Activated T-helper 1 cell treated with anti-CD3 and anti-CD28 coated beads, Interleukin-12 subunit alpha, Interleukin-12 subunit beta, Interleukin-2, Interleukin-4 antibody, amounts not matched to agents 30 ng/mL and 10 ng/mL and 1 ng/mL, durations not matched to agents 14 hours and 24 hours and 36 hours (primary cell): ENCODE results near the gene RYK. TPM values are rescaled to one million over a fixed set of nuclear protein-coding genes. Genes with fewer than 3 reads are reported as not detected.
A peak's percentile ranks its signal among the peaks of the same experiment; 100 is the strongest.
"Not testable (repeated sequence)": the region's sequence is repeated elsewhere in the genome, so short reads cannot be mapped to it uniquely, and the experiment has no call there.

Experiments
- DNase-seq: peaks from one replicate; pipeline ENCODE4 v3.0.0; 2021; ENCODE audit warnings: low spot score
- H3K27ac Mint-ChIP-seq: one replicate; pipeline ENCODE4 v1.8.0; 2021; ENCODE audit warnings: mild to moderate bottlenecking, mixed read lengths
- H3K27me3 Mint-ChIP-seq: one replicate; pipeline ENCODE4 v1.8.0; 2022; ENCODE audit warnings: mild to moderate bottlenecking, moderate library complexity, mixed read lengths; ENCODE audit not compliant: insufficient read depth
- H3K36me3 Mint-ChIP-seq: one replicate; pipeline ENCODE4 v1.8.0; 2021; ENCODE audit warnings: low read depth, mixed read lengths
- H3K4me1 Mint-ChIP-seq: one replicate; pipeline ENCODE4 v1.8.0; 2021; ENCODE audit warnings: low read depth, mixed read lengths
- H3K4me3 Mint-ChIP-seq: one replicate; pipeline ENCODE4 v1.8.0; 2021; ENCODE audit warnings: mild to moderate bottlenecking, moderate library complexity, mixed read lengths
- H3K9me3 Mint-ChIP-seq: one replicate; pipeline ENCODE4 v1.8.0; 2021; ENCODE audit warnings: mixed read lengths
- intact Hi-C: fragments of 100-400 bp; cut with micrococcal nuclease; formaldehyde crosslinking; loops from one replicate; pipeline ENCODE4 v1.15.1; 2024
- total RNA-seq: library from RNA; stranded (reverse); gene quantifications from 2 replicates; pipeline ENCODE4 v1.2.3, GENCODE V29; 2022

RYK gene
- total RNA-seq, 1 donor from 2014 or later = 15.8 TPM

GRCh38 chr3:134279466-134279865, 28.8 kb upstream of the RYK start:
- peaks cover 36% of the 10 kb centered on the region for H3K27me3 Mint-ChIP-seq
- intact Hi-C loops = no loop called here

GRCh38 chr3:134277066-134277660, 26.5 kb upstream of the RYK start:
- Mint-ChIP-seq H3K27ac (no peak overlapping the region), H3K4me3 (no peak overlapping the region), H3K27me3 (peaks cover 46% of the 10 kb centered on the region), H3K4me1 (no peaks in the 10 kb centered on the region), H3K9me3 (no peaks in the 10 kb centered on the region), H3K36me3 (no peaks in the 10 kb centered on the region)
- no peak for DNase-seq
- intact Hi-C loops = no loop called here

More at GRCh38 chr3:134279466-134279865, 28.8 kb upstream of the RYK start:
- Mint-ChIP-seq H3K4me3 (no peak overlapping the region), H3K9me3 (no peaks in the 10 kb centered on the region), H3K4me1 (no peaks in the 10 kb centered on the region), H3K27ac (no peak overlapping the region), H3K36me3 (no peaks in the 10 kb centered on the region)
- no peak for DNase-seq

DNA sequence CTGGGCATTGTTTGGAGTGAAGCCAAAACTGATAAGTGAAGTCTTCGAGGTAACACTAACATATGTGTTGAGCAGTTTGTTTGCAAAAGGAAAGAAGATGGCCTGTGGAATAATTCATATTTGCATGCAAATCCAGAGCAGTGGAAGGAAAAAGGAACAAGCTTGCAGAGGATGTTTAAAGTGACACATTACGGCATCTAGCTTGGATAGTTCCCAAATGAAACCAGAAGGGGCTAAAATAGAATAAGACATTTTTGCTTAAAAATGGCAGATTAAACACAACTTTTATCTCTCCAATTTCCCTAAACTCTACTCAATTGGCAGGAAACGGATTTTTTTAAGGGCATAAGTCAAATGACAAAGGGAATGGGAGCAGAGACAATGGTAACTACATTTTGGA, 25.4 kb upstream of the RYK start:
- Mint-ChIP-seq H3K36me3 (no peaks in the 10 kb centered on the region), H3K4me1 (no peaks in the 10 kb centered on the region), H3K4me3 (no peak overlapping the region), H3K27me3 (peaks cover 45% of the 10 kb centered on the region), H3K9me3 (no peaks in the 10 kb centered on the region), H3K27ac (no peak overlapping the region)
- no peak for DNase-seq
- intact Hi-C loops = no loop called here

GRCh38 chr3:134275110-134275509, 24.5 kb upstream of the RYK start:
- H3K36me3 Mint-ChIP-seq, H3K4me3 Mint-ChIP-seq, H3K9me3 Mint-ChIP-seq, H3K4me1 Mint-ChIP-seq, intact Hi-C loops, H3K27ac Mint-ChIP-seq, DNase-seq: not testable (repeated sequence)
- peaks cover 41% of the 10 kb centered on the region for H3K27me3 Mint-ChIP-seq

DNA sequence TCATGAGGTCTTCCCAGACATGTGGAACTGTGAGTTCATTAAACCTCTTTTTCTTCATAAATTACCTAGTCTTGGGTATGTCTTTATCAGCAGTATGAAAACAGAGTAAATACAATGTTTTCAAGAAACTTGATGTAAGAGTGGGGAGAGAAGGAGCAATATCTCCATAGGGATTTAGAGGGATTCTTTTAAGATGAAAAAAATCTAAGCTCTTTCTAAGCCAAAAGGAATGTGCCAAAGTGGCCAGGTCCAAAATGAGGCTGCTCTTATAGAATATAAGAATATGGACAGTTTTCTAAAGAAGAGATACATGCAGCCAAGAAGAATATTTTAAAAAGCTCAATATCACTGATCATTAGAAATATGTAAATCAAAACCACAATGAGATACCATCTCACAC, 23.9 kb upstream of the RYK start:
- Mint-ChIP-seq H3K4me1 (no peaks in the 10 kb centered on the region), H3K36me3 (no peaks in the 10 kb centered on the region), H3K4me3 (no peak overlapping the region), H3K9me3 (no peaks in the 10 kb centered on the region), H3K27ac (no peak overlapping the region), H3K27me3 (peaks cover 36% of the 10 kb centered on the region)
- intact Hi-C loops = no loop called here
- no peak for DNase-seq

GRCh38 chr3:134267996-134268395, 17.3 kb upstream of the RYK start:
- H3K9me3 Mint-ChIP-seq = no peaks in the 10 kb centered on the region
- H3K36me3 Mint-ChIP-seq = no peaks in the 10 kb centered on the region
- peaks cover 38% of the 10 kb centered on the region for H3K27me3 Mint-ChIP-seq
- no peak overlapping the region for H3K4me3 Mint-ChIP-seq
- DNase-seq = no peak
- intact Hi-C loops = no loop called here
- H3K4me1 Mint-ChIP-seq = no peaks in the 10 kb centered on the region
- H3K27ac Mint-ChIP-seq = no peak overlapping the region

- H3K27ac Mint-ChIP-seq = no peak overlapping the region
- H3K36me3 Mint-ChIP-seq = no peaks in the 10 kb centered on the region
- H3K9me3 Mint-ChIP-seq = no peaks in the 10 kb centered on the region
- no peak overlapping the region for H3K4me3 Mint-ChIP-seq
- peaks cover 55% of the 10 kb centered on the region for H3K27me3 Mint-ChIP-seq
- no peak for DNase-seq
- no peaks in the 10 kb centered on the region for H3K4me1 Mint-ChIP-seq
- intact Hi-C loops = no loop called here
Observed at GRCh38 chr3:134260987-134261386, 10.3 kb upstream of the RYK start.

GRCh38 chr3:134258761-134259347, 8.2 kb upstream of the RYK start:
- H3K9me3 Mint-ChIP-seq = no peaks in the 10 kb centered on the region
- DNase-seq = no peak
- intact Hi-C loops = no loop called here
- no peak overlapping the region for H3K4me3 Mint-ChIP-seq
- peaks cover 50% of the 10 kb centered on the region for H3K27me3 Mint-ChIP-seq
- H3K36me3 Mint-ChIP-seq = no peaks in the 10 kb centered on the region
- peaks cover 5% of the 10 kb centered on the region for H3K4me1 Mint-ChIP-seq
- H3K27ac Mint-ChIP-seq = no peak overlapping the region

DNA sequence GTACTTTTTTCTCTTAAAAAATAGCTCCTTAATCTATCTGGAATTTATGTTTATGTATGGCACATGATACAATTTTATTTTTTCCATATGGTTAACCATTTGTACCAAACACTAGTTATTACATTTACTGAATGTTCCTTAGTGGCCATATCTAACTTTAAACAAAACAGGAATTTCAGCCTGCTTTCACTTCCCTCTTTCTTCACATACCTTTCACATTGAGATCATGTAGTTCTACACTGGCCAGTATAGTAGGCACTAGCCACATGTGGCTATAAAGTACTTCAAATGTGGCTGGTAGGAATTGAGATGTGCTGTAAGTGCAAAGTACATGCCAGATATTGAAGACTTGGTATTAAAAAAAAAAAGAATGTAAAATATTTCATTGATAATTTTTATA, 4.7 kb upstream of the RYK start:
- Mint-ChIP-seq H3K27me3 (peaks cover 37% of the 10 kb centered on the region), H3K4me1 (peaks cover 17% of the 10 kb centered on the region), H3K9me3 (no peaks in the 10 kb centered on the region), H3K4me3 (no peak overlapping the region), H3K27ac (no peak overlapping the region), H3K36me3 (peaks cover 4% of the 10 kb centered on the region)
- DNase-seq = no peak
- intact Hi-C loops = loop anchor here (2.0 kb wide), 1 partner anchor 17 kb away; no protein-coding TSS in a partner anchor

- Mint-ChIP-seq H3K27ac (no peak overlapping the region), H3K27me3 (peaks cover 41% of the 10 kb centered on the region), H3K9me3 (no peaks in the 10 kb centered on the region), H3K36me3 (peaks cover 5% of the 10 kb centered on the region), H3K4me1 (peaks cover 28% of the 10 kb centered on the region), H3K4me3 (peak overlapping the region; percentile 13)
- intact Hi-C loops = loop anchor here (1.0 to 5.0 kb wide), 4 partner anchors 15 to 681 kb away; partner anchors contain the start of gene CDV3
- DNase-seq = no peak
Observed at GRCh38 chr3:134253475-134254226, 3.0 kb upstream of the RYK start.

DNA sequence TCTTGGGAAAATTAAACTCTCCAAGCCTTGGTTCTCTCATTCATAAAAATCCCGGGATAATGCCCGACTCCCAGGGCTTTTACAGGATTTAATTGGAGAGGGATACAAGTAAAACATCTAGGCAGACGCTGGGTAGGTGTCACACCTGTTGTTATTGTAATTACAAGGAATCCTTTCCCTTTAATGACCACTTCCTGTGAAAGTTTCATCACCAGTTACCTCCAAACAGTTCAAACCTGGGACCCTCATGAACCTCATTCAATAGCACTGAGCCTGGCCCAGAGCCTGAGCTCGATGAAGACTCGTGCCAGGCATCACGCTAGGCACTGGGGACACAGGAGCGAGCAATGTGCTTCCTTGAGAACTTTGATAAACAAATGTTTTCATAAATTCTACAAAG, 2.1 kb upstream of the RYK start:
- peaks cover 35% of the 10 kb centered on the region for H3K4me1 Mint-ChIP-seq
- intact Hi-C loops = loop anchor here (5.0 kb wide), 2 partner anchors 40 to 680 kb away; partner anchors contain the start of gene CDV3

DNA sequence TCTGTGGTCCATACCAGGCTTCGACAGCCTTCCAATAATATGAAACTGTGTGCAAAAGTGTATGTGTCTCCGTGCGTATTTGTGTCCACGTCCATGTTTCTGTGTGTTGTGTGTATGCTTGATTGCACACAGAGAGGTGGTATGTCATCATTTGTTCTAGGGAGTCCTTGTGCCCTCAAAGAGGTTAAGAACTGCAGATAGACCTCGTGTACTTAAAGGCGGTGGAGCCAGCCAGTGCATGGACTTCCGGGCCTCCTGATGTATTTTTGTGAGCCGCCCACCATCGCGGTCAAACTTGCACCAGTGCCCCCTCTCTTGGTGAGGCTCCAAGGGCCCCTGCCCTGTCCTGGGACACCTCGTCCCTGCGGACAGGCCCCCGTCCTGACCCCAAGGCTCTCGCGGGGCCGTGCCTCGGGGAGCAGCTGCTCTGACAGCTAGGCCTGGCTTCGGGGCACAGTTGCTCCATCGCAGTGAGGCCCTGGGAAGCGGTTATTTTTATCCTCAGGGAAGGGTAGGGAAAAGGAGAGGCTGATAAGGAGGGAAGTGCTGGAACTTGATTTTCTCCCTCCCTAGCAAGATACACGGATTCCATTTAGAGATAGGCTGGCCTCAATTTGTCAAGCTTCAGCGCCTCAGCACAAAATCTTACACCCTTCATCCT, 1.2 kb upstream of the RYK start:
- H3K27me3 Mint-ChIP-seq = peaks cover 46% of the 10 kb centered on the region
- DNase-seq = no peak
- H3K9me3 Mint-ChIP-seq = no peaks in the 10 kb centered on the region
- H3K27ac Mint-ChIP-seq = peak overlapping the region; percentile 20
- peaks cover 7% of the 10 kb centered on the region for H3K36me3 Mint-ChIP-seq
- peaks cover 35% of the 10 kb centered on the region for H3K4me1 Mint-ChIP-seq
- peak overlapping the region; percentile 75 for H3K4me3 Mint-ChIP-seq
- intact Hi-C loops = loop anchor here (2.0 to 5.0 kb wide), 3 partner anchors 40 to 680 kb away; partner anchors contain the start of genes CDV3 and CEP63

More for the DNA sequence above, 2.1 kb upstream of the RYK start:
- Mint-ChIP-seq H3K36me3 (peaks cover 5% of the 10 kb centered on the region), H3K27me3 (peaks cover 49% of the 10 kb centered on the region), H3K4me3 (no peak overlapping the region), H3K9me3 (no peaks in the 10 kb centered on the region), H3K27ac (no peak overlapping the region)
- no peak for DNase-seq
